Mucosa of stomach (tissue), 1 donor: Measurements from ENCODE around the gene LEF1.

Experiments used
- H3K27me3 ChIP-seq: one replicate; pipeline ENCODE4 v1.7.0; 2013; ENCODE audit warnings: mild to moderate bottlenecking, low read length; ENCODE audit not compliant: control insufficient read depth, insufficient read depth
- H3K36me3 ChIP-seq: one replicate; pipeline ENCODE4 v1.7.0; 2013; ENCODE audit warnings: low read length; ENCODE audit not compliant: control insufficient read depth, insufficient read depth
- H3K4me1 ChIP-seq: one replicate; pipeline ENCODE4 v1.7.0; 2013; ENCODE audit warnings: mild to moderate bottlenecking, low read length; ENCODE audit not compliant: control insufficient read depth, insufficient read depth
- H3K4me3 ChIP-seq: one replicate; pipeline ENCODE4 v1.7.0; 2013; ENCODE audit warnings: low read length
- H3K9ac ChIP-seq: one replicate; pipeline ENCODE4 v1.7.0; 2013; ENCODE audit warnings: mild to moderate bottlenecking, low read length, moderate library complexity
- H3K9me3 ChIP-seq: one replicate; pipeline ENCODE4 v1.7.0; 2013; ENCODE audit warnings: mild to moderate bottlenecking, low read length, moderate library complexity; ENCODE audit not compliant: control insufficient read depth
- donor health status: Pancreatic carcinoma.

LEF1 gene

DNA sequence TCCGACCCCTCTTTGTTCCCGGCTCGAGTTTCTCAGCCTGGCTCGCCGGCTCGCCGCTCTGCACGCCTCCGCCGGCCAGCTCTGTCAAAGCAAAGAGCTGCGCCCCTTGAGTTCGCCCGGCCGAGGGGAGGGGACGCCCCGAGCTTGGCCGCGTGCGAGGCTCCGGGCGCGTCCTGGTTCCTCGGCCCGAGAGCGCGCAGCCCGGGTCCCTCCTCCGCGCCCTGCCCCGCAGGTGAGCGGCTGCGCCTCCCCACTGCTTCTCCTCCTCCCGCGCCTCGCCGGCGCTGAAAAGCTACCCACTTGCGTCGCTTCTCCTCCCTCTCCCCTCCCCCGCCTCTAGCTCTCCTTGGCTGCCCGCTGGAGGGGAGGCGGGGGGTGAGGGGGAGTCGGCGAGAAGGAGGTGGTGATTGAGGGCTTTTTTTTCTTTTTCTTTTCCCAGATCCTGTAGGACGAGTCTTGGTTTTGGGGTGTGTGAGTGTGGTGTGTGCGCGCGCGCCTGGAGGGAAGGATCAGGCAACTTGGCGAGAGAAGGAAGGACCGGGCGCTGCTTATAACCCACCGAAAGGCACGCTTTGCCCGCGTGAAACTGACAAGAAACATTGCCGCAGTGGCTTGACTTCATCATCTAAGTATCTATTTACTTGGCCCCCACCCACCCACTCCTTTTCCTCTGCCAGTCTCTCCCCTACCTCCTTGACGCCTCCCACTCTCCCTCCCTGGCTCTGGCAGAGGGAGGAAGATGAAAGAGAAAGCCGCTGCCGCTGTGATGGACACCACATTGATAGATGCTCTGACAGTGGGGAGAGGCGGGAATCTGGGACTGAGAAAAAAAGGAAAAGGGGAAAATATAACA lies at the start of gene LEF1:
LEF1 (minus strand) TSS at position 262 of the 853 bp plus-strand sequence. CDS start 1,165 bp downstream, outside the sequence.
- peaks cover 20% of the 10 kb centered on the region for H3K4me1 ChIP-seq
- no peaks in the 10 kb centered on the region for H3K9me3 ChIP-seq
- no peak within 1 kb of the TSS for H3K9ac ChIP-seq
- no peaks in the 10 kb centered on the region for H3K36me3 ChIP-seq
- peaks cover 95% of the 10 kb centered on the region for H3K27me3 ChIP-seq
- H3K4me3 ChIP-seq: peak within 1 kb of the TSS; percentile 25

DNA sequence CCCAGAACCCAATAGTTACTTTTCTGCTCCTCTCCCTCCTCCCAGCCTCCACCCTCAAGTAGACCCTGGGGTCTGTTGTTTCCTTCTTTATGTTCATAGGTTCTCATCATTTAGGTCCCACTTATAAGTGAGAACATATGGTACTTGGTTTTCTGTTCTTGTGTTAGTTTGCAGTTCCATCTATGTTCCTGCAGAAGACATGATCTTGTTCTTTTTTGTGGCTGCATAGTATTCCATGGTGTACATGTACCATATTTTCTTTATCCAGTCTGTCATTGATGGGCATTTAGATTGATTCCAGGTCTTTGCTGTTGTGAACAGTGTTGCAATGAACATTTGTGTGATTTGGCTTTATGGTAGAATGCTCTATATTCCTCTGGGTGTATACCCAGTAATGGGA lies 47.8 kb upstream of the LEF1 start:
- no peak overlapping the region for H3K4me3 ChIP-seq
- H3K4me1 ChIP-seq: no peaks in the 10 kb centered on the region
- no peaks in the 10 kb centered on the region for H3K36me3 ChIP-seq
- no peaks in the 10 kb centered on the region for H3K9me3 ChIP-seq
- H3K27me3 ChIP-seq: no peaks in the 10 kb centered on the region
- no peak overlapping the region for H3K9ac ChIP-seq

DNA sequence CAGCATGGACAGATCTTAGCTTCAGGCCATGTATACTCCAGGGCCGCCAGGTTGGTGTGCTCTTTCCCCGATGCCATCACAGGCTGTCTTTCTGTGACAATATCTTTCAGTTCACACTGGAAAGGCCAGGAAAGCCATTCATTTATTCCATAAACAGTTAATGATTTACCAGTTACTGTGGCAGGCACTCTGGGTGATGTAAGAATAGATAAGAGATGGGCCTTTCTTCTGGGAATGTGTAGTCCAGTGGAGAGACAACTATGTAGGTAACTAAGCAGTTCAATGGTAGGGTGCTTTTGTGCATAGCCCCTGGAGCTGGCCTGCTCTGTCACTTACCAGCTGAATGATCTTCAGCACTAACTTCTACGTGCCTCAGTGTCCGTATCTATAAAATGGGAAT lies 46.3 kb upstream of the LEF1 start:
- no peaks in the 10 kb centered on the region for H3K27me3 ChIP-seq
- no peaks in the 10 kb centered on the region for H3K36me3 ChIP-seq
- H3K9ac ChIP-seq: no peak overlapping the region
- no peaks in the 10 kb centered on the region for H3K4me1 ChIP-seq
- H3K4me3 ChIP-seq: no peak overlapping the region
- H3K9me3 ChIP-seq: no peaks in the 10 kb centered on the region

DNA sequence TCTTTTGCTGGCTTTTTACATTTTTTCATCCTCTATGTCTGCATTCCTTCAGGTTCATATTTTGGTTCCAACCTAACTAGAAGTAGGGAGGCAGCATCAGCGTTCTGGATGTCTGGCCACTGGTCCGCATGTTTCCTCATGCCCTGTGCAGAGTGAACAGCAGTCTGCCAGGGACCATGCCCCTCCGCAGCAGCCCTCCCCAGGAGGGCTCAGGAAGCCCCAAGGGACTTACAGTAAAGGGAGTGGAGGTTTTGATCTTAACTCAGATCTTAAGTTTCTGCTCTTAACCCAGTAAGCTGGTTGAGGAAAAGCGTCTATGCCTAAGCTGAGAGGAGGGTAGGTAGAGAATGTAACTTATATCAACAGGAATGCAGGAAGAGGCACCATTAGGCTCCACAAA lies 45.0 kb upstream of the LEF1 start:
- no peaks in the 10 kb centered on the region for H3K36me3 ChIP-seq
- no peaks in the 10 kb centered on the region for H3K27me3 ChIP-seq
- no peak overlapping the region for H3K9ac ChIP-seq
- no peaks in the 10 kb centered on the region for H3K4me1 ChIP-seq
- H3K4me3 ChIP-seq: no peak overlapping the region
- H3K9me3 ChIP-seq: no peaks in the 10 kb centered on the region

DNA sequence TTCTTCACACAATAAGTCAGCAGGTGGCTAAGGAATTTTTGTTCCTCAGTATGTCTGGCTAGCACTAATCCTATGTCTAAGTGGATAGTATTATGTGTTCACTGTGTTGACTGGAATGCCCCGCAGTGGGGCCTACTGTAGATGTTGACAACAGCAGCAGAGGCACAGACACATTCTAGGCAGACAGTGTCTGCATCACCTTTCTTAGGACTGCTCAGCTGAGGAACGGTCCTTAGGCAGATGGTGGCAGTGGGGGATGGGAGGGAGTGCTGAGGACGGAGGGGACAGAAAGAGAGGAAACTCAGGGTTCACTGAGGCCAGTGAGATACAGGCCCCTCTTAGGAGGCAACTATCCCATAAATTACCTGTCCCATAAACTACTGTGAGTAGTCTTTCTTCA lies 44.6 kb upstream of the LEF1 start:
- no peaks in the 10 kb centered on the region for H3K4me1 ChIP-seq
- no peaks in the 10 kb centered on the region for H3K27me3 ChIP-seq
- H3K9ac ChIP-seq: no peak overlapping the region
- H3K36me3 ChIP-seq: no peaks in the 10 kb centered on the region
- no peaks in the 10 kb centered on the region for H3K9me3 ChIP-seq
- H3K4me3 ChIP-seq: no peak overlapping the region

GRCh38 chr4:108210989-108211835 lies 42.5 kb upstream of the LEF1 start:
- Histone ChIP-seq H3K27me3 (no peaks in the 10 kb centered on the region), H3K4me3 (no peak overlapping the region), H3K4me1 (no peaks in the 10 kb centered on the region), H3K36me3 (no peaks in the 10 kb centered on the region), H3K9me3 (no peaks in the 10 kb centered on the region), H3K9ac (no peak overlapping the region)

DNA sequence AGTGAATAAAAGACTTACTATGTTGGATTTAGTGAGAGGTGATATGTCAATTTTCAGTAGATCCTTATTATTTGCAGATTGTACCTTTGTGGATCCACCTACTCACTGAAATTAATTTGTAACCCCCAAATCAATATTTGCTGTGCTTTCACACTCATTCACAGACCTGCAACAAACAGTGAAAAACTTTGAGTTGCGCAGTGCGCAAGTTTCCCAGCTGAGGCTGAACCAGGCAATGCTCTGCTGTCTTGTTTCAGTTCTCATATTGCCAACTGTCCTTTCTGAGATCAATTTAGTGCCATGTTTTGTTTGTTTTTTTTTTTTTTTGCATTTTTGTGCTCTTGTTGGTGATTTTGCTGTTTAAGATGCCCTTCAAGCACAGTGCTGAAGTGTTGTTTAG lies 40.8 kb upstream of the LEF1 start:
- H3K4me1 ChIP-seq: no peaks in the 10 kb centered on the region
- H3K4me3 ChIP-seq: no peak overlapping the region
- no peaks in the 10 kb centered on the region for H3K36me3 ChIP-seq
- no peaks in the 10 kb centered on the region for H3K9me3 ChIP-seq
- H3K9ac ChIP-seq: no peak overlapping the region
- H3K27me3 ChIP-seq: no peaks in the 10 kb centered on the region

DNA sequence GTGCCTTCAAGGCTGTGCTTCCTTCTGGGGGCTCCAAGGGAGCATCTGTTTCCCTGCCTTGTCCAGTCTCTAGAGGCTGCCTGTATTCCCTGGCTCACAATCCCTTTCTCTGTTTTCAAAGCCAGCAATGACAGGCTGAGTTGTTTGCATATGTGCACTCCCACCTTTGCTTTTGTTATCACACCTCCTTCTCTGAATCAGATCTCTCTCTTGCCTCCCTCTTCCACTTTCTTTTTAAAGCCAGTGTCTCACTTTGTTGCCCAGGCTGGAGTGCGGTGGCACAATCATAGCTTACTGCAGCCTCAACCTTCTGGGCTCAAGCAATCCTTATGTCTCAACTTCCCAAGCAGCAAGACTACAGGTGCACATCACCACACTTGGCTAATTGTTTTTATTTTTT lies 37.1 kb upstream of the LEF1 start:
- Histone ChIP-seq H3K4me1 (no peaks in the 10 kb centered on the region), H3K27me3 (no peaks in the 10 kb centered on the region), H3K4me3 (no peak overlapping the region), H3K36me3 (no peaks in the 10 kb centered on the region), H3K9me3 (no peaks in the 10 kb centered on the region), H3K9ac (no peak overlapping the region)

DNA sequence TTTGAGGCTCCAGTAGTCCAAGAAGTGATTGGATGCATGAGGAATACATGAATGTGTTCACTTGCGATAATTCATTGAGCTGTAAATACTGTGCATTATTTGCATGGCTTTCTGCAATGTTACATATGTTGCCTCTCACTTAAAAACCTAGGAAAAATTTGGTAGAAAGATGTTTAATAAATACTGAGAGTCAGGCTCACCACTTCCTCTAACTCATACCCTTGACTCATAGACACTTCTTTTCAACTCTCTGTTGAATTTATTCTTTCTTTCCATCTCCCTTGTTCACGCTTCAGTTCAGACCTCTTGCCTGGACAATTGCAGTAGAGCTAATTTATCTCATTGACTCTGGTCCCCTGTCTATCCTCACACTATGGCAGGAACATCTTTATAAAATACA lies 35.8 kb upstream of the LEF1 start:
- no peaks in the 10 kb centered on the region for H3K9me3 ChIP-seq
- no peaks in the 10 kb centered on the region for H3K27me3 ChIP-seq
- no peak overlapping the region for H3K4me3 ChIP-seq
- no peaks in the 10 kb centered on the region for H3K36me3 ChIP-seq
- no peaks in the 10 kb centered on the region for H3K4me1 ChIP-seq
- H3K9ac ChIP-seq: no peak overlapping the region

- no peaks in the 10 kb centered on the region for H3K36me3 ChIP-seq
- H3K9ac ChIP-seq: no peak overlapping the region
- no peaks in the 10 kb centered on the region for H3K27me3 ChIP-seq
- H3K4me3 ChIP-seq: no peak overlapping the region
- H3K9me3 ChIP-seq: no peaks in the 10 kb centered on the region
- H3K4me1 ChIP-seq: no peaks in the 10 kb centered on the region
Measured at GRCh38 chr4:108203377-108203776, 34.6 kb upstream of the LEF1 start.

DNA sequence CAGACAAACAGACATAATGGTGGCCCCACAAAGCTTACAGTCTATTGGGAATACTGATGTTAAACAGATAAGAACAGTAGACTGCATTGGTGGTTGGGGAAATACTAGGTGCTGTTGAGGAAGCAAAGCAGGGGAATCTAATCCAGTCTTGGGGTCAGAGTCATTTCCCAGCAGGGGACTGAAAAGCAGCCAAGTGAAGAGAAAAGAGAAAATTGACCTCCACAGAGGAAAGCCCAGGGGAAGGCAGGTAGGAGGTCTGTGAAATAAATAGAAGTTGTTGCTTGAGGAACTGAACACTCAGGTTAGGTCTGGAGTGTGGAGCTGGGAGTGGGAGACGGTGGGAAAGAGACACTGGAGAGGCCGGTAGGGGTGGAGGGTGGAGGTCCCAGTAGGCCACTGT lies 33.0 kb upstream of the LEF1 start:
- no peaks in the 10 kb centered on the region for H3K9me3 ChIP-seq
- H3K9ac ChIP-seq: no peak overlapping the region
- no peaks in the 10 kb centered on the region for H3K36me3 ChIP-seq

GRCh38 chr4:108199881-108200280 lies 31.1 kb upstream of the LEF1 start:
- Histone ChIP-seq H3K9me3 (no peaks in the 10 kb centered on the region), H3K36me3 (no peaks in the 10 kb centered on the region), H3K9ac (no peak overlapping the region), H3K4me1 (no peaks in the 10 kb centered on the region), H3K27me3 (no peaks in the 10 kb centered on the region), H3K4me3 (no peak overlapping the region)

More for the DNA sequence above, 33.0 kb upstream of the LEF1 start:
- no peaks in the 10 kb centered on the region for H3K27me3 ChIP-seq
- H3K4me1 ChIP-seq: no peaks in the 10 kb centered on the region
- H3K4me3 ChIP-seq: no peak overlapping the region
